ENCODE measurements around the gene CEMP1.
A peak's percentile ranks its signal among the peaks of the same experiment; 100 is the strongest.

Gene CEMP1

DNA sequence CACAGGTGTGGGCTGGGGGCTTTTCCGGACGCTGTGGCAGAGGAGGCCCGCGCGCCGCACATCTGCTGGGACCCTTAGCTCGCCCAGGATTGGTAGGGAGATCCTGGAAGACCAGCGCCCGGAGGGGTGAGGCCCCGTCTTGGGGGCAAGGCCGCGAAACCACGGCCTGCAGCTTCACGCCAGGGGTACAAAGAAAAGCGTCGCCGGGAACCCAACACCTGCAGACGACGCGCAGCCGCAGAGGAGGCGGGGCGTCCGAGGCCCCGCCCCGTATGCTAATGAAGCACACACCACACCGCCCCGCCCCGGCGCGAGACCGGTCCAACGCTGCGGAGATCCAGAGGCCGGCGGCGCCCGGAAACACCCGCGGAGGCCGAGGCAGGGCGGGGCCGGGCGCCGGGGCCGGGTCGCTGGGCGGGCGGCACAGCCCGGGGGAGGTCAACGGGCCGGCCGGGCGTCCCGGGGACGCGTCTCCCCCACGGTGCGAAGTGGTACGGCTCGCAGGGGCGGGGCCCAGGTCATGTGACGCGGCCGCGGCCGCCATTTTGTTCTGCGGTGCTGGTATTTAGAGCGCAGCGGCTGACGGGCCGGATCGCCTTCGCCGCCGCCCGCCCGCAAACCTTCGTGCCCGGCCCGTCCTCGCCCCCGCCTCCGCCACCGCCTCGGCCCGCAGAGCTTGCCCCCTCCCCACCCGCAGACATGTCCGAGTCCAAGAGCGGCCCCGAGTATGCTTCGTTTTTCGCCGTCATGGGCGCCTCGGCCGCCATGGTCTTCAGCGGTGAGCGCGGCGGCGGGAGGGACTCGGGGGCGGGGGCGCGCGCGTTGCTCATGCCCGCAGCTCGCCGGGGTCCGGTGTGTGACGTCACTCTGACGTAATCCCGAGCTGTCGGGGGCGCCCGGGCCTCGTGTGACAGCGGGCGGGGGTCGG is 17.5 kb downstream of the CEMP1 start, which contains the start of gene ATP6V0C:
ATP6V0C (plus strand) TSS at position 548 of the 928 bp plus-strand sequence; CDS start at position 700, 152 bp downstream.
- Histone ChIP-seq H3K4me3 (IDR thresholded peaks at IDR 0.05; ENCODE audit: insufficient read depth, low read depth, low read length) (peak within 1 kb of the TSS; percentile 9), H3K36me3 (ENCODE audit: insufficient read depth) (no peaks in the 10 kb centered on the region), H3K79me2 (ENCODE audit: insufficient read depth, low read depth) (peaks cover 47% of the 10 kb centered on the region), H3K27ac (peak within 1 kb of the TSS; percentile 95), H4K20me1 (ENCODE audit: insufficient read depth) (peaks cover 4% of the 10 kb centered on the region; the same call in 1 of the 2 replicates), H2AFZ (ENCODE audit: low read depth) (peak within 1 kb of the TSS; percentile 88), H3K27me3 (ENCODE audit: insufficient read depth, low read depth) (no peaks in the 10 kb centered on the region), H3K9ac (peak within 1 kb of the TSS; percentile 97), H3K4me1 (ENCODE audit: low read depth, poor library complexity, severe bottlenecking) (peaks cover 47% of the 10 kb centered on the region), H3K4me2 (peak within 1 kb of the TSS; percentile 91)
- TF ChIP-seq, protein P1, sequence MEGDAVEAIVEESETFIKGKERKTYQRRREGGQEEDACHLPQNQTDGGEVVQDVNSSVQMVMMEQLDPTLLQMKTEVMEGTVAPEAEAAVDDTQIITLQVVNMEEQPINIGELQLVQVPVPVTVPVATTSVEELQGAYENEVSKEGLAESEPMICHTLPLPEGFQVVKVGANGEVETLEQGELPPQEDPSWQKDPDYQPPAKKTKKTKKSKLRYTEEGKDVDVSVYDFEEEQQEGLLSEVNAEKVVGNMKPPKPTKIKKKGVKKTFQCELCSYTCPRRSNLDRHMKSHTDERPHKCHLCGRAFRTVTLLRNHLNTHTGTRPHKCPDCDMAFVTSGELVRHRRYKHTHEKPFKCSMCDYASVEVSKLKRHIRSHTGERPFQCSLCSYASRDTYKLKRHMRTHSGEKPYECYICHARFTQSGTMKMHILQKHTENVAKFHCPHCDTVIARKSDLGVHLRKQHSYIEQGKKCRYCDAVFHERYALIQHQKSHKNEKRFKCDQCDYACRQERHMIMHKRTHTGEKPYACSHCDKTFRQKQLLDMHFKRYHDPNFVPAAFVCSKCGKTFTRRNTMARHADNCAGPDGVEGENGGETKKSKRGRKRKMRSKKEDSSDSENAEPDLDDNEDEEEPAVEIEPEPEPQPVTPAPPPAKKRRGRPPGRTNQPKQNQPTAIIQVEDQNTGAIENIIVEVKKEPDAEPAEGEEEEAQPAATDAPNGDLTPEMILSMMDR (conservative IDR thresholded peaks at IDR 0.05; ENCODE audit: low read depth, low read length): no peak

- Histone ChIP-seq H3K27me3 (ENCODE audit: insufficient read depth, low read depth) (no peaks in the 10 kb centered on the region), H3K9ac (peak overlapping the region; percentile 97; the same call in 1 of the 2 replicates), H3K36me3 (ENCODE audit: insufficient read depth) (no peaks in the 10 kb centered on the region), H3K4me2 (peak overlapping the region; percentile 91), H3K27ac (peak overlapping the region; percentile 95), H3K4me3 (IDR thresholded peaks at IDR 0.05; ENCODE audit: insufficient read depth, low read depth, low read length) (peak overlapping the region; percentile 9), H3K79me2 (ENCODE audit: insufficient read depth, low read depth) (peaks cover 39% of the 10 kb centered on the region), H2AFZ (ENCODE audit: low read depth) (peak overlapping the region; percentile 88), H4K20me1 (ENCODE audit: insufficient read depth) (peaks cover 4% of the 10 kb centered on the region; the same call in 1 of the 2 replicates), H3K4me1 (ENCODE audit: low read depth, poor library complexity, severe bottlenecking) (peaks cover 55% of the 10 kb centered on the region)
- TF ChIP-seq, protein P1 (conservative IDR thresholded peaks at IDR 0.05; ENCODE audit: low read depth, low read length): peak; percentile 55; the same call in 1 of the 2 replicates
Observed at GRCh38 chr16:2512735-2513404, 18.3 kb downstream of the CEMP1 start.

DNA sequence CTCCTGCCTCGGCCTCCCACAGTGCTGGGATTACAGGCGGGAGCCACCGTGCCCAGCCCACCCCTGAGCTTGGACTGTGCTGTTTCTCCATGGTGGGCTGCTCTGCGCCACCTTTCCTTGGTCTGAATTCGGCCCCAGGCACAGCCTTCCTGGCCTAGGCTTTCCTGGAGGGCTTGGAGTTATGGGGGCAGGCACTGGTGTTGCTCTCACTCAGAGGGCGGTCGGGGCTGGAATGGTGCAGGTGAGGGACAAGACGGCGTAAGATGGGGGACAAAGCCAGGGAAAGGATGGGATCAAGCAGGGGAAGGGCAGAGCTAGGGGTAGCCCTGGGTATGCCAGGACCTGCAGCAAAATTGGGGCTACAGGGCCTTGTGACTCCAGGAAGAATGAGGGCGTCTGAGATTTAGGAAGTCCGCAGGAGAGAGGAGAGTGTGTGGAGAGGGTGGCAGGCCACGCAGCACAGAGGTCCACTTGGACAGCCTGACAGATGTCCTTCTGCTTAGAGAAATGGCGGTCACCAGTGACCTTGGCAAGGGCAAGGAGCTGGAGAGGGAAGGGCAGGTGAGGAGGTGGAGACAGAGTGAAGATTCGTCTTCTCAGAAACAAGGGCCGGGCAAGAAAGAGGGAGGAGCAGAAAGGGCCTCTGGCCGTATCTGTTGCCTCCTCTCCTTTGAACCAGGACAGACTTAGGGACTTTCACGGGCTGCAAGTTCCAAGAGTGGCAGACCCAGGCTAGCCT is 19.0 kb downstream of the CEMP1 start:
- Histone ChIP-seq H3K36me3 (ENCODE audit: insufficient read depth) (no peaks in the 10 kb centered on the region), H3K4me3 (IDR thresholded peaks at IDR 0.05; ENCODE audit: insufficient read depth, low read depth, low read length) (no peak overlapping the region), H3K4me1 (ENCODE audit: low read depth, poor library complexity, severe bottlenecking) (peaks cover 55% of the 10 kb centered on the region), H4K20me1 (ENCODE audit: insufficient read depth) (peaks cover 4% of the 10 kb centered on the region; the same call in 1 of the 2 replicates), H3K27ac (peak overlapping the region; percentile 95; the same call in 1 of the 2 replicates), H3K9ac (peak overlapping the region; percentile 97; the same call in 1 of the 2 replicates), H2AFZ (ENCODE audit: low read depth) (peak overlapping the region; percentile 88; the same call in 1 of the 2 replicates), H3K27me3 (ENCODE audit: insufficient read depth, low read depth) (no peaks in the 10 kb centered on the region), H3K4me2 (peak overlapping the region; percentile 91; the same call in 1 of the 2 replicates), H3K79me2 (ENCODE audit: insufficient read depth, low read depth) (peaks cover 32% of the 10 kb centered on the region)
- TF ChIP-seq, protein P1 (conservative IDR thresholded peaks at IDR 0.05; ENCODE audit: low read depth, low read length): no peak

Data from KMS-11 (cell line).